GM18909 (cell line): ENCODE results near the gene ACSM3.
"Not testable (repeated sequence)": the region's sequence is repeated elsewhere in the genome, so short reads cannot be mapped to it uniquely, and the experiment has no call there.

Source experiments
- ATAC-seq: cut with Tn5 transposase; IDR thresholded peaks from one replicate; pipeline ENCODE4 v1.9.1; 2021; ENCODE audit warnings: mild to moderate bottlenecking; ENCODE audit not compliant: unreplicated experiment, poor library complexity

The ACSM3 gene, protein sequence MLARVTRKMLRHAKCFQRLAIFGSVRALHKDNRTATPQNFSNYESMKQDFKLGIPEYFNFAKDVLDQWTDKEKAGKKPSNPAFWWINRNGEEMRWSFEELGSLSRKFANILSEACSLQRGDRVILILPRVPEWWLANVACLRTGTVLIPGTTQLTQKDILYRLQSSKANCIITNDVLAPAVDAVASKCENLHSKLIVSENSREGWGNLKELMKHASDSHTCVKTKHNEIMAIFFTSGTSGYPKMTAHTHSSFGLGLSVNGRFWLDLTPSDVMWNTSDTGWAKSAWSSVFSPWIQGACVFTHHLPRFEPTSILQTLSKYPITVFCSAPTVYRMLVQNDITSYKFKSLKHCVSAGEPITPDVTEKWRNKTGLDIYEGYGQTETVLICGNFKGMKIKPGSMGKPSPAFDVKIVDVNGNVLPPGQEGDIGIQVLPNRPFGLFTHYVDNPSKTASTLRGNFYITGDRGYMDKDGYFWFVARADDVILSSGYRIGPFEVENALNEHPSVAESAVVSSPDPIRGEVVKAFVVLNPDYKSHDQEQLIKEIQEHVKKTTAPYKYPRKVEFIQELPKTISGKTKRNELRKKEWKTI

DNA sequence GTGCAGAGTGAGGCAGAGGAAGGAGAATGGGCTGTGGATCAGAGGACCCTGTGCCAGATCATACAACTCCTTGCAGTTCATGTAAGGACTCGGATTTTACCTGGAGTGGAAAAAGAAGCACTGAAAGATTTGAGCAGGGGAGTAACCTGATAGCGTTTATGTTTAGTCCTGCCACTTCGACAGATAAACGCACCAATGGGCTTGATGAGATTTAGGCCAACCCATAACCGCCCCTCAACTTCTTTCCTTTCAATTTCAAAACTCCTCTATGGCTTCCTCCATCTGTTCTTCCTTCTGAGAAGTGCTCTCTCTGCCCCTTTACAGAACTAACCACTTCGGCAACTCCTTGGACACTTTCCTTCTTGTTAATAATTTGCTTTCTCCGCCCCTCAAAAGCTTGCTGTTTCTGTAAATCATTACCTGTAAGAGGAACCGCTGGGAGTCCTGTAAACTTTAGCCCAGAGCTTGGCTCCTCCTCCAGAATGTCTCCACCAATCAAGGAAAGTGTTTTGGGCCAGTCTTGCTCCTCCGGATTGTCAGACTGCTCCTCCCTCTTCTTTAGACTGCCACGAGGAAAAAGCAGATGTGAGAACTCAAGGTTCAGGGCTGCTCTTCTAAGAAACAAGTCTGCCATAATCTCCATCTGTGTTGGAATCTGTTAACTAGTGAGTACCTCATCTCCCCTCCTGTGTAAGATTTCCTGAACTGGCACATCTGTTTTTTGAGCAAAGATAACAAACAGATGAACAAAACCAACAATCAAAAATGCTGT is at the start of gene ACSM3:
TSS of gene ACSM3 (plus strand) at position 554 of the 772 bp plus-strand sequence. CDS start 6,021 bp downstream, outside the sequence.
- ATAC-seq: peak; percentile 98

DNA sequence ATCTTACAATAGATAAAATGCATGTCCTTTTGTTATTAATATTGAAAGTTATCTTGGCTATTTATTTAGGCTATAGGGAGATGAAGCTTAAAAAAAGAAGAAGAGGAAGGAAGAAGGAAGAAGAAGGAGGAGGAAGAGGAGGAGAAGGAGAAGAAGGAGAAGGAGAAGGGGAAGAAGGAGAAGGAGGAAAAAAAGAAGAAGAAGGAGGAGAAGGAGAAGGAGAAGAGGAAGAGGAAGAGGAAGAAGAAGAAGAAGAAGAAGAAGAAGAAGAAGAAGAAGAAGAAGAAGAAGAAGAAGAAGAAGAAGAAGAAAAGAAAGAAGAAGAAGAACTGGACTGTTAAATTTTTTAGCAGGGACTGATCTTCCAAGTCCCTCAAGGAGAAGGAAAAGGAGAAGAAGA is 46.1 kb upstream of the ACSM3 start:
- not testable (repeated sequence) for ATAC-seq

DNA sequence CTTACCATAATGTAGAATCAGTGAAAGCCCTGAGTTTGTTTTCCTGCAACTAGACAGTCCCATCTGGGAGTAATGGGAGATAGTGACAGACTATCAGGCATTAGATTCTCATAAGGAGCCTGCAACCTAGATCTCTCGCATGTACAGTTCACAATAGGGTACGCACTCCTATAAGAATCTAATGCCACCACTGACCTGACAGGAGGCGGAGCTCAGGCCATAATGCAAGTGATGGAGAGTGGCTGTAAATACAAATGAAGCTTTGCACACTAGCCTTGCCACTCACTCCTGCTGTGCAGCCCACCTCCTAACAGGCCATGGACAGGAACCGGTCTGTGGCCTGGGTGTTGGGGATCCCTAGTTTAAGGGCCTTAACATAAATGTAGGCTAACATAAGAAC is 43.6 kb upstream of the ACSM3 start:
- no peak for ATAC-seq

DNA sequence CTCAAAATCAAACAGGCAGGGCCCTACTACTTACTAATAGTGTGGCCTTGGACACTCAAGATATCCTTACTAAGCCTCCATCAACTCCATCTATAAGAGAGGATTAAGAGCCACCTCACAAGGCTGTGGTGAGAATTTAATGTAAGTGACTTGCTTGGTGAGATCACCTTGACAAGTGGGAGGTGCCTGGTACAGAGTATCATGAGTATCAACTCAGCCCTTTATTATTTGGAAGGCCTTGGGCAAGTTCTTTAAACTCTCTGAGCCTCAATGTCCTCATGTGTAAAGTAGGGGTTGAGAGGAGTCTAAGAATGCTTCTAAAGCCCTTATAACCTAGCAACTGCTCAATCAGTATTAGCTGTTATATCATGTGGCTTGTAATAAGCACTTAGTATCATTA is 37.2 kb upstream of the ACSM3 start:
- no peak for ATAC-seq

DNA sequence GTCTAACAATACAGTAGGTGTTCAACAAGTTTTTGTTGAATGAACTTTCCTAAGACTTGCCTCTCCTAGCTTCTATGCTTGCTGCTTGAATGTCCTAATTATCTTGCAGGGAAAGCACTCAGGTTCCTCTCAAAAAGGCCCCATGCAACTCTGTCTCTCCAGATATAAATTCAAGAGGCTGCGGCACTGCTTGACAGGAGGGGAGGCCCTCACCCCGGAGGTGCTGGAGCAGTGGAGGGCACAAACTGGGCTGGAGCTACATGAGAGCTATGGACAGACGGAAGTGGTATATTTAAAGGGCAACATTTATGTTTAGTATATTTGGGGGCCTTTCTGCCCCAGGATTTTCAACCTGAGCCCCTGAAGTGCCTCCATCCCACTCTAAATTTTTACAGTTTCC is 36.6 kb upstream of the ACSM3 start:
- no peak for ATAC-seq

DNA sequence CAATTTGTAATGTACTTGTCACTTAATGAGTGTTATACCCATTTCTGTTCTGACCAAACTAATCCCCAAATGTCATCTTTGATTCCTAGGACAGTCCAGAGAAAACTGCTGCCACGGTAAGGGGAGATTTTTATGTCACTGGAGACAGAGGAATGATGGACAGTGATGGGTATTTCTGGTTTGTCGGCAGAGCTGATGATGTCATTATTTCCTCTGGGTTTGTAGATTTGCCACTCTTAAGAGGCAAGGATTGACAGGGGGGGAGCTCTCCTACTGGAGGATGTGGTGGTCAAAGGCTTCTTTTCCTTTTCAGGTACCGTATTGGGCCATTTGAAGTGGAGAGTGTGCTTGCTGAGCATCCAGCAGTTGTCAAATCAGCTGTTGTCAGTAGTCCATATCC is 34.7 kb upstream of the ACSM3 start:
- ATAC-seq: no peak

DNA sequence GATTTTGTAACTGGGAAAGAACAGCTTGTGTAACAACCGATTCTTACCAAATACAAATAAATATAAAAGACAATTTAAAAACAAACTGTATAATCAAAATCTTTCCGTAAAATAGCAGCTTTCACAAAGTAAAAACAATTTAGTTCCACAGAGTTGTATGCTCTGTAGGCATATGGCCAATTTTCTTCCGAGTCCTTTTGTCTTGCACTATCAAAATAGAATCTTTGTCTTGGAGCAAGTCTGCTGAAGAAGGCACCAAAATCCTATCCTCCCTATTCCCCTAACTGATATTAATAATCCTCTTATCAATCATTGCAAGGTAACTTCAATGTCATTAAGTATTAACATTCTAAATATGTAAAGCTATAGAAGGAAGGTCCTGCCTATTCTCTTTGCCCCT is 29.8 kb upstream of the ACSM3 start:
- no peak for ATAC-seq

DNA sequence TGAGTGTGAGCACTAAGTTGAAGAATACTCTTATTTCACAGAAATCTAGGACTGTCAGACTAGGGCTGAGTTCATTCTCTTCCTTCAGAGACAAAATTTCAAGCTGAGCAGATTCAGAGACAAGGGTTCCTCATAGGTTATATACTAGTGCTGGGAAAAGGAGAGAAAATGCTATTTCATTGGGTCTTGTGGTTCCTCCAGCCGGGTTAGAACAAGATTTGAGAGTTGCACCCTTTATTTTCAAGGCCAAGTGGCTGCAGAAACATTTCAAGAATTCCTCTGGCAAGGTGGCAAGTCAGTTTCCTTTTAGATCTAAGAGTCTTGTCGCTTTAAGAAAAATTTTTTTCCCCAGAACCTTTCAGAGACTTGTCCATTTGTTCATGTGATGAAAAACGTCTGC is 29.0 kb upstream of the ACSM3 start:
- no peak for ATAC-seq

DNA sequence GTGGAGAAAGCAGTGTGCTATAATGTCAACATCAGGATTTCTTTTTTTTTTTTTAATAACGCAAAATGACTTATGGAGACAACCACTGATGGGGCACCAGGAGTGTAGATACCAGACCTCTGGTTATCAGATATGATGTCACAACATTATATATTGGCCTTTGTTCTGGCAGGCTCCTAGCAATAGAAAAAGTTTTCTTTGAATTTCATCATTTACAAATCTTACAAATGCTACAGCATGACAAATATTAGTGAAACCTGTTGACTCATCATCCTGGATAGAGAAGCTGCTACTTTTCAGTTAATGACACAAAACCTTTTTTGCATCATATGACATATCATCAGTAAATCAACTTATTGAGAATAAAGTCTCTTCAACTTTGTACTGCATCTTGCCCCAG is 28.3 kb upstream of the ACSM3 start:
- ATAC-seq: no peak

DNA sequence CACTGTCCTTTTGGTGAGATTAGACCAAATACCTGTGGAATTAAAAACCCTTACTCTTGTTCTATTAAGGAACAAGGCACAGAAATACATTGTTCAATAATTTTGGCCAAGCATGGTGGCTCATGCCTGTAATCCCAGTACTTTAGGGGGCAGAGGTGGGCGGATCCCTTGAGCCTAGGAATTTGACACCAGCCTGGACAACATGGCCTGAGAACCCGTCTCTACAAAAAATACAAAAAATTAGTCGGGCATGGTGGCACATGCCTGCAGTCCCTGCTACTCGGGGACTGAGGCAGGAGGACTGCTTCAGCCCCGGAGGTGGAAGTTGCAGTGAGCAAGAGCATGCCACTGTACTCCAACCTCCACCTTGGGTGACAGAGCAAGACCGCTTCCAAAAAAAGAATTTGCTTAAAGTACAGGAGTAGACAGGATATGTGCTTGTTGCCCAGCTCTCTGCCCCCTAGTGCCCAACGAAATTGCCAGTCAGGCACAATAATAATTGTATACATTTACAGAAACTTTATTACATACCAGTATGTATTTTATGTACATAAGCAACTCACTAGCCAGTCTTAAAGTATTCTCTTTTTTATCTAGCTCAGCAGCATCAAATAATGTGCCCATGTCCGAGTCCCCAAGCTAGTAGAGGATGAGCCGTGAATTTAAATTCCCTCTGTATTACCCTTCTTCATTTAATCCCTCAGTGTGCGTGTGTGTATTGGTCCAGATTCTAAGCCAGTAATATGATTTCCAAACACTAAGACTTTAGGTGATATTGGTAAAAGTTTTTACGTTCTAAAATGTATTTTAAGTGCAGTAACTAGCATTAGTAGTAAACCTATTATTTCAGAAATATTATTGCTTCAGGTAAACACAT is 23.6 kb upstream of the ACSM3 start:
- no peak for ATAC-seq

DNA sequence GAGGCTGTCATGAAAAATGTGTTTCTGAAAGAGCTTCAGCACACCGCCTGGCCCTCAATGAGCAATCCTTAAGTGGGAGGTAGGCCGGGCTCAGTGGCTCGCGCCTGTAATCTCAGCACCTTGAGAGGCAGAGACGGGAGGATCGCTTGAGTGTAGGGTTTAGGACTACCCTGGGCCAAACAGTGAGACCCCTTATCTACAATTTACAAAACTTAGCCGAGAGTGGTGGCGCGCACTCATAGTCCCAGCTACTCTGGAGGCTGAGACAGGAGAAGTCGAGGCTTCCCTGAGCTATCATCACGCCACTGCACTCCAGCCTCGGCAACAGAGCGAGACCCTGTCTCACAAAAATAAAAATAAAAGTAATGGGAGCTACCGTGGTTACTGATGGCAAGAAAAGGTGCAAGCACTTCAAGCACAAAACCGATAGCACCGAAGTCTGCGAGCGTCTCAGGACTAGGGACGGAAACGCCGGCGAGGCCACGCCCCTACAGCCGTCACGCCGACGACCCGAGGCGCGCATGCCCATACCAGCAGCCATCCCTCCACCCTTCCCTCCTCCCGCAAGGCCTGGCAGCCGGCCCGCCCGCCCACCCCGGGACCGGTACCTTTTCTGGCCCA is 22.8 kb upstream of the ACSM3 start:
- peak; percentile 81 for ATAC-seq

DNA sequence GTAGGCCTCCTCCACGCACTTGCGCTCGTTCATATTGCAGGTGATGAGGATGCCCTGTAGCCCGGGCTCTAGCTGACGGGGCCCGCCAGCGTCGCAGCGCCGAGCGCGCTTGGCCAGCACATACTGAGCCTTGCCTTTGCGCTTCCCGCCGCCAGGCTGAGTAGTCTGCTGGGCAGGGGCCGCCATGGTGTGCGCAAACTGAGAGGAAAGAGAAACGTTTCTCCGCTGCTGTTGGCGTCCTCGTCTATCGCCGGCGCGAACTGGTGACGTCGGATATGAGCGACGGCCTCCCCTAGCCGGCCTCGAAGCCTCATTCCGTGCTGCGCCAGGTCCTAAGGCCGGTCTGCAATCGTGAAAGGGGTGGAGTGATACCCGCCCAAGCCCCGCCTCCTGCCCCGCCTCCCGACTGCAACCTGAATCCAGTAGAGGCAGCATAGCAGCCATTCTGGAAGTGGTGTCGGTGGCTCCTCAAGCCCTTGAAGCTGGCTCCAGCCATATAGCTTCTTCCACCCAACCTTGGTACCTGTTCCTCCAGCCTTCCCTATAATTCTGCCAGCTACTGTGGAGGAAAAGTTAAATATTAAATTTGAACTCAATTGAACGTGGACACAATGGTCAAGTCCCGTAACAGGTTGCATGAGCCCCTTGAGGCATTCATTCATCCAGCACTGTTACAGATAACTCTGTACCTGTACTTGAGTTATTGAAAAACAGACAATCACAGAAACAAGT is 22.1 kb upstream of the ACSM3 start, which contains the start of gene THUMPD1:
TSS of gene THUMPD1 (minus strand) at position 265 of the 732 bp plus-strand sequence. CDS start at position 186, 79 bp downstream.
- ATAC-seq: peak; percentile 83

DNA sequence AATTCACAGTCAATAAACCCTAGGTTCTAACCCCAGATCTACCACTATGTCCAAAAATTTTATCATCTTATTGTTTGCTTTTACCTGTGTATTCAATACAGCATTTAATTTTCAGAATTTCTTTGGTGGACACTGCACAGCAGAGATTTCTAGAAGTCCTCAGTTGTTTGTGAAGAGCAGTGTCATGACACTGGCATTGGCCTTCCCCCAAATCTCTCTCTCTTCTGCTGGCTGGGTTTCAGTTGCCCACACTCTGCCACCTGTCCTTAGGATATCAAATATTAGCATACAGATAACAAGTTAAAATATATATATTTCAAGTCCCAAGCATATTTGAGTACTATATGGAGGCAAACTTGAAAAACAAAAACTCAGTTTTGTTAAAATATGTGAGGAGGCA is 20.2 kb upstream of the ACSM3 start:
- ATAC-seq: no peak

DNA sequence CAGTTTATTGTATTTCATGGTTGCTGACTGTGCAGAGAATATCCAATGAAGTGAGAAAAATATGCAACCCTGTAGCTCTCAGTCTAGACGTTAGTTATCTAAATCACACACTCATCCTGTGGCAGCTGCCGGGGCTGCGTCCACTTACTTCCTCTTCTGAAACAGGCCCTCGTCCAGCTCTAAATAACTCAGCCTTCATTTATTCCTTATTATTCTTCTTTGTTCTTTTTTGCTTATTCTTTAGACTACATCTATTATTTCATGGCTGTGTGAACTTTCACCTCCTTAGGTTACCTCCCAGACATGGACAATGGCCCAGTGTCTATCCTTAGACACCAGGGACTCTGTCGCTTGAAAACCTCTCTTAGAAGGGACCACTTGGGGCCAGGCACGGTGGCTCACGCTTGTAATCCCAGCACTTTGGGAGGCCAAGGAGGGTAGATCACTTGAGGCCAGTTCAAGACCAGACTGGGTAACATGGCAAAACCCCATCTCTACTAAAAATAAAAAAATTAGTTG is 18.8 kb upstream of the ACSM3 start:
- no peak for ATAC-seq

DNA sequence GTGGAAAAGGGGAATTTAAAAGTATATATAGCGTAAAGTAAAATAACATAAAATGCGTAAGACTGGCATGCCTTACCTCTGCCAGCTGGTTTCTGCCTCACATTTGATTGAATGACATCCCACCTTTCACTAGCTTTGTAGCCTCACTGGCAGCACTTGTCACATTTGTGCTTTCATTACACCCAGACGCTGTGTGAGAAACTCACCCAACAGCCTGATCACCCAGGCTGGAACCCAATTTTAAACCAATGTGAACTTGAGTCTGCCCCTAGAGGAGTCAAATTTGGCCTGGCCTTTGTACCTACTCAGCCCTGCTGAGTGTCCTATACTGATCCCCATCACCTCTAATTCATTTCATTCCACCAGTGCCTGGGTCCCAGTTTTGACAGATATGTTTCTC is 17.4 kb upstream of the ACSM3 start:
- no peak for ATAC-seq

DNA sequence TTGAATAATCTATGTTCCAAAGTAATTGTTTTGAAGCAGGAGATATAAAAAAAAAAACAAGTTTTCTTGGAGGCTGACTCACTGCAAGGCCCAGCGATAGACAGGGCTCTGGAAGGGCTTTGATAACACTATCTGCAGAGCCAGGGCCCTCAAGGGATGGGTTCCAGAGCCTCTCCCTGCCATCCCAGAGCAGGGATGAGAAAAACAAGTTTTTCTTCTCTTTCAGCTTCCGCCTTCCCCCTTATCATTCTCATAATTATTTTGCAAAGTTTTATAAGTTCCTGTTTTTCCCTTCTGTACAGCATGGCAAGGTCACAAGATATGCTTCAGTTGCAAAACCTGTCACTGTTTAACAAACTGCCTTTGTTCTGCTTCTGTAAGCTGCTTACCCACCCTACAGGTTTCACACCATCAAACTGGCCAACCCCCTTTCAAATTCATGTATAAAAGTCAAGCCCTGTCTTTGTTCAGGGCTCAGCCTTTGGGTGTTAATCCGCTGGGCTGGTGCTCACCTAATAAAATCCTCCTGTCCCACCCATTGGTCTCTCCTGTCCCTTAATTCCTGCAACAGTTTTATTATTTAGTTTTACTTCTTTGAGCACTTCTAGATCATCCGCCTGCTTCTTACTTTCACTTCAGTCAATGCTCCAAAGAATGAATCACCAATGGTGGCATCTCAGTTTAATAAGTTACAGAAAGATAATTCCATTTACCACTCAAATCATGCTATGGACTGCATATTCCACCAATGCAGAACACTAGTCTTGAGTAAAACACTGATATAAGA is 16.6 kb upstream of the ACSM3 start:
- no peak for ATAC-seq

DNA sequence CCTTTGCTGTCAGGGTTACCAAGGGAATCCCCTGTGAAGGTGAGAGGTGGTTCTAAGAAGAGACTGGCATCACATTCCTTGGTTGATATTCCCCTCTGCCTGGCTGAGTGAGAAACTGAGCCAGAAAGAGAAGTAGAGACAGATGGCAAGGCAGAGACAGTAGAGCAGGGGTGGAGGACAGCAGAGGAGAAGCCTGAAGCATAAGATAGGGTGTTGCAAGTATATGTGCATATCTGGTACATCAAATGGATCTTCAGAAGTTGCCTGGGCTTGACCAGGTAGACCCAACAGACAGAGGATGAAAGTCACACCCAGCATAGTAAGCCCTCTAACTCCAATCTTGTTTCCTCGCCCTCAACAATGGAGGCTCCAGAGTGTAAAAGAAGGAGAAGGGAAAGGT is 14.3 kb upstream of the ACSM3 start:
- ATAC-seq: no peak

DNA sequence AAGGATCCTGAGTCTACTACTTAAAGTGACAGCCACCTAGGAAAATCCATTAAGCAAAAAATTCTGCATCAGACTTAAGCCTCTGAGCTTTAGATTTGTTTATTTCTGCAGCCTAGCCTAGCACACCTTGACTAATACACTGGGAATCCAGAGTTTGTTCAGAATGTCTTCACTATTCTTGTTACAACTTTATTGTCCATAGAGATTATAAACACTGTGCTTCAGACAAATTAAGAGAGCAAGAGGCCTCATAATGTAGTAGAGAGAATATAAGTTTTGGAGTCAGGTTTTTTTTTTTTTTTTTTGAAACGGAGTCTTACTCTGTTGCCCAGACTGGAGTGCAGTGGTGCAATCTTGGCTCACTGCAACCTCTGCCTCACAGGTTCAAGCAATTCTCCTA is 13.3 kb upstream of the ACSM3 start:
- no peak for ATAC-seq
